HG03039 (cell line): ENCODE measurements around the gene SDR42E1.
"Not testable (repeated sequence)": the region's sequence is repeated elsewhere in the genome, so short reads cannot be mapped to it uniquely, and the experiment has no call there.

Experiments
- ATAC-seq: cut with Tn5 transposase; IDR thresholded peaks from one replicate; pipeline ENCODE4 v1.9.1; 2021; ENCODE audit warnings: mild to moderate bottlenecking, moderate library complexity; ENCODE audit not compliant: unreplicated experiment

SDR42E1 gene

DNA sequence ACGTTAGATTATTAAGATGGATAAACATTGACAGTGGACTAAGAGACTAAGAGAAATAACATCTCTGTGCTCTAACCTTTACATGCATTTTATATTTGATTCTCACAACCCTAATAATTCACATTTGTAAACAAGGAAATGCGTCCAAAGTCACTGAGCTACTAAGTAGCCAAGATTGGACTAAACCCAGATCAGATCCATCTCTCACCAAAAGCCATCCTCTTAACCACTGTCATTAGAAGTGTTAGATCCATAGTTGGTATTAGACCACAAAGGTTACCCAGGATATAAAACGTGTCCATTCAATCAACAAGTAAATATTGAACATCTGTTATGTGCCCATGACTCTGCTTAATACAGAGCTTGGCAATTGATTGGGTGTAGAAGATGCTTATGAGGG lies 29.0 kb upstream of the SDR42E1 start:
- no peak for ATAC-seq

DNA sequence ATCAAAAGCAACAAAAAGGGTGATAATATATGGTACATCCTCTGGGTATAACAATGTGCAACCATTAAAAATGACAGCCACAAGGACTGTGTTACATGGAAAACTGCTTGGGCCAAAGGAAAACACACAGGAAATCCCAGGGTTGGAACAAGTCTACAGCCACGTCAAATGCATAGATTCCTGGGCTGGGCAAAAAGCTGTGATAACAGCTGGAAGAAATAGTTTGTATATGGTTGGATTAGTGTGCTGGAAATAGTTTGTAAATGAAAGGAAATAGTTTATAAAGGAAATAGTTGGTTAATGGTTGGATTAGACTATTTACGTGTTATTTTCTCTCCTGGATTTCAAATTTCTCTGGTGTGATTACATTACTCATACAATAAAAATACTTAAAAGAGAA lies 26.4 kb upstream of the SDR42E1 start:
- ATAC-seq = no peak

DNA sequence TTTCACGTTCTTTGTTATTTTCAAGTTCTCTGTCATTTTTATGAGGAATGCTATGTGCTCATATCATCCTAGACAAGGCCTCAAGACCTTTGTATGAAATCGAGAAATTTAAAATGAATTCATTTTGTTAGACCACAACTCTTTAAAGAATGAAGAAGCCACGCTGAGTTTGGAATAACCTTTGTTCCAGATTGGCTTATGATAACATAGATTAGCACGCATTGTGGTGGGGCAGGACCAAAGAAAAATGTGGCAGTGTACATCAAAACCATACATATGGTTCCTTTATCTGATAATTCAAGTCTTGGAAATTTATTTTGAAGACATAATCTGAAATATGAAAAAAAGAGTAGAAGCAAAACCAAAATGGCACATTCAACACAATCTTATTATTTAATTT lies 26.0 kb upstream of the SDR42E1 start:
- ATAC-seq = no peak

DNA sequence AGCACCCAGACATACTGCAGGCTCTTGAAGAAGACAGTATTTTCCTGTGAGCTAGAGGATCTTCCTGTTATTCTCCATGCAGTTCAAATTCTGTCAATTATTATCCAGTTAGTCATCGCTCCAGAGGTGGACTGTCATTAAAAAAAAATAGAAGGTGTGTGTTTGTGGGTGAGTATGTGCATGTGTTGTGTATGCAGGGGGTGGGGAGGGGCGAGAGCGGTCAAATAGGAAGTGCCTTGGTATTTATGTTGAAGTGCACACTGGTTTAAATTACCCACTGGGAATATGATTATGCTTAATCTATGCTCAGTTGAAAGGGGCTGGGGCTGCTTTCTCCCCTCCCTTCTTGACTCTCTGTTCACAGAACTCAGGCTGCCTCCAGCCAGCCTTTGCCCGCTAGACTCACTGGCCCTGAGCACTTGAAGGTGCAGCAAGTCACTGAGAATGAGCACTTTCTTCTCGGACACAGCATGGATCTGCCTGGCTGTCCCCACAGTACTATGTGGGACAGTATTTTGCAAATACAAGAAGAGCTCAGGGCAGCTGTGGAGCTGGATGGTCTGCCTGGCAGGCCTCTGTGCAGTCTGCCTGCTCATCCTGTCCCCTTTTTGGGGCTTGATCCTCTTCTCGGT lies 23.8 kb upstream of the SDR42E1 start, which contains the start of gene HSD17B2:
Gene HSD17B2 (plus strand): TSS at position 273 of the 632 bp plus-strand sequence. CDS start 172 bp downstream, at position 445.
- no peak for ATAC-seq

DNA sequence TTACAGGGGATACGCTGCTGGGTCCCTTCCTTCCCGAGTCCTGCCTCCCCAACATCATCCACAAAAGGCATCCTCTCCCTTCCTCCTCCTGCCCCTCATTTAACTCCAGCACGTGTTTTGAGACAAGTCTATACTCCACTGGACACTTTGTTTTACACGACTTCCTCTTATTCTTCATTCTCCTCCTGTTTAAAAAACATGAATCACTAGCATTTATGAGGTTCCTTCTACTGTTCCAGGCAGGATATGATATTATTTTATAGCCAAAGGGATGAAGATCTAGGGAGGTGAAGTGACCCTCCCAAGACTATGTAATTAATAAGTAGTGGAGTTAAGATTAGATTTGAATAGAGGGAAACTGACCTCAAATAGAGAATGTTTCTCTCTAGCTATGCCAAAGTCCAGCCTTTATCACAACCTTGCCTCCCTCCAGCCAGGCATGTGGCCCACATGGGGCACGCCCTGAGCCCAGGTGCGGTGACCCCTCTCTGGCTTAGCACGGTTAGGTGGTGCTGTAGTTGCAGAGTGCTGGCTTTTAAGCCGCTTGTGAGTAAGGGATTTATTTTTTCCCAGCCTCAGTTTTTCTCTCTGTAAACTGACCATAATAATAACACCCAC lies 22.5 kb upstream of the SDR42E1 start:
- ATAC-seq = no peak

DNA sequence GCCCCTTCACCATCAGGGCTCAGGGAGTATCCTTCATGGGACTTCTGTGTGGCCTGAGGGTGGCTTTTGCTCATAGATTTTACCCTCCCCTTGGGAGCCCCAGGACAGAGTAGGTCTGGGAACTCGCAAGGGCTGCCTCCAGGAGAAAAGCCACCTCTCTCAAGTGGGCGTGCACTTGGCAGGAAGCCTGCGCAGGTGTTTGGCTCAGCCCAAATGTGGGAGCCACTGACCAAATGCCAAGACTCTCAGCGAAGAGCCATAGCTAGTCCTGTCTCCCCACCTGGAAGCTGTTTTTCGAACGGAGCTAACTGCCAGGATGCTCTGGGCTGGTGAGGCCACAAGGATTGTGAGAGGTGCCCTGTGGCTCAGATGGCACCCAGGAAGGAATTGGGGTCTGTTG lies 21.7 kb upstream of the SDR42E1 start:
- ATAC-seq = no peak

DNA sequence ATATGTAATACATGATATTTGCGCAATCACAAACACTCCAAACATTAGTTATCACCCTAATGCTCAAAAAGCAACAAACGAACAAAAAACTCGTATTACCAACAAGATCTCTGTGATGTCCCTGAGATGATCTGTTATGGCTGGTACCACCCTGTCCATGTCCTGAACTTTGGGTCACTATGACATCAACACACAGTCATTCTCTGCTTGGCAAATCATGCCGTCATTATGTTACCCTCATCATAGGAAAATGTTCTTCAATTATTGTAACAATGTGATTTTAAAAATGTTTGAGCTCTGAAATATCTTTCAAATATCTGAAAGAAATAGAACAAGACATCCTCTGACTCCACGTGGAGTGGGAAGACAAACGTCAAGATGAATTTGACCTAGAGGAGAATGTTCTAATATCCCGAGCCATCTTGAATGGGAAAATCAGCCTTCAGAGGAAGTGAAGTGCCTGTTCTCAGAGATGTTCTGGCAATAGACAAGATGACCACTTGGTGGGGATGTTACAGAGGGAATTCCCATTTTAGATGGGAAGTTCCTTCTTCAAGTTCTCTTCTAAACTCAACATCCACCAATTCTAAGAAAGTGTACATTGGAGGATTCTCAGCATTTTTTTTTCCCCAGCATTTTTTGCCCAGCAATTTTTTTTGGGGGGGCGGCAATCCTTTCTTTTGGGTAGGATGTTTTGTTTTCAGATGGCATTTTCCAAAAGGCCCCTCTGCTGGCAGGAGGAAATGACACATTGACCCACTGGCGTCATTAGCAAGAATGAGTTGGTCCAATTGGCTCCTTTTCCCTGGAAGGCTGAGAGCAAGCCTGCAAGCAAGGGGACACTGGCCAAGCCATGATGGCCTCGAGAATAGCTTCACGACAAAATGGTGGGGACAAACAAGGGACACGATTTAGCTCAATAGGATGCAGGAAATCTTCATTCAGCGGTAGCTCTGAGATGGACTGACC lies 20.1 kb upstream of the SDR42E1 start:
- no peak for ATAC-seq

DNA sequence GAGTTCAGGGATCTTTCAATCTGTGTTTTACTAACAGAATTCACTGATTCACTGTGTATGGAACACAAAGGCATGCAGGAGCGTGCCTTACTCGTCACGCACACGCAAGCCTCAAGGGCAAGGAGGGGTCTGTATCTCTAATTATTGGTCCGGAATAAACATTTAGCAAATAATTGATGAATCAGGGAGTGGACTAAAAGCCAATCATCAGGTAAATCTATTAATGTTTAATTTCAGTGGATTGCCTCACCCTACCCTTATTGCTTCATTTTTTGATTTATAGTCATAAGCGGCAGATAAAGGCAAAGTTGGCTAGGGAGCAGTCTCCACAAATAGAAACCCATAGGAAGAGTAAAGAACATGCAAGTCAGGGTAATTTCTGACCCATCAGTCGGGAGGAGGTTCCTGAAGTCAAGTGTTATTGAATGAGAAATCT lies 16.4 kb upstream of the SDR42E1 start:
- ATAC-seq = no peak

DNA sequence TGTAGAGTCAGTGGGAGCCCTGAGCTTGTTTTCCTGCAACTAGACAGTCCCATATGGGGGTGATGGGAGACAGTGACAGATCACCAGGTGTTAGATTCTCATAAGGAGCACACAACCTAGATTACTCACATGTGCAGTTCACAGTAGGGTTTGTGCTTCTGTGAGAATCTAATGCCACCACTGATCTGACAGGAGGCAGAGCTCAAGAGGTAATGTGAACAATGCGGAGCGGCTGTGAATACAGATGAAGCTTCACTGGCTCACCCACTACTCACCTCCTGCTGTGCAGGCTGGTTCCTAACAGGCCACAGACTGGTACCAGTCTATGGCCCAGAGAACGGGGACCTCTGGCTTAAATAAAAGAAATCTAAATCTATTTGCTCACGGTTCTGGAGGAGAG lies 13.6 kb upstream of the SDR42E1 start:
- no peak for ATAC-seq

DNA sequence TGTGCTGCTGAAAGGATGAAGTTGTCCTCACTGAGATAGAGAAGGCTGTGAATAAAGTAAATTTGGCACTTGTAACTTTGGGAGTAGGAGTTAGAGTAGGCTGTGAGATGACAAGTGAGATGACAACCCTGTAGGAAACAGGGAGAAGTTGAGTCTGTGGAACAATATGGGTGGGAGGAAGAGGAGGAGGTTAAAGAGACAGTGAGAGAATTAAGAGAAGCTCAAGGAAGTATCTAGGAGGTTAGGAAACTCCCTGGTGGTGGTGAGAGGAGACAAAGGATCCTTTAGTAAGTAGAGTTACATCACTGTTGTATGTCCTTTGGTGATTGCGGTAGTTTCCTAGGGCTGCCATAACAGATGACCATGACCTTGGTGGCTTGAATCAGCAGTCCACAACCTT lies 13.0 kb upstream of the SDR42E1 start:
- no peak for ATAC-seq

DNA sequence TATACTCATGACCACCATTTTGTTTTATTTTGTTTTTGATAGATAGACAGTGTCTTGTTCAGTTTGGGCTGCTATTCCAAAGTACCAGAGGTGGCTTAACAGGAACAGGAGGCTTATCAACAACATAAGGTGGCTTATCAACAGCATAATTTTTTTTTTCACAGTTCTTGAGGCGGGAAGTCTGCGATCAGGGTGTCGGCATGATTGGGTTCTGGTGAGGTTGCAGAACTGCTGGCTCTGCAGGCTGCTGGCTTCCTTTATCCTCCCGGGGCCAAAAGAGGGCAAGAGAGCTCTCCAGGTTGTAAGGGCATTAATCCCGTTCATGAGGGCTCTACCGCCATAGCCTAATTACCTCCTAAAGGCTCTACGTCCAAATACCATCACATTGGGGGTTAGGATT lies 11.9 kb upstream of the SDR42E1 start:
- no peak for ATAC-seq

DNA sequence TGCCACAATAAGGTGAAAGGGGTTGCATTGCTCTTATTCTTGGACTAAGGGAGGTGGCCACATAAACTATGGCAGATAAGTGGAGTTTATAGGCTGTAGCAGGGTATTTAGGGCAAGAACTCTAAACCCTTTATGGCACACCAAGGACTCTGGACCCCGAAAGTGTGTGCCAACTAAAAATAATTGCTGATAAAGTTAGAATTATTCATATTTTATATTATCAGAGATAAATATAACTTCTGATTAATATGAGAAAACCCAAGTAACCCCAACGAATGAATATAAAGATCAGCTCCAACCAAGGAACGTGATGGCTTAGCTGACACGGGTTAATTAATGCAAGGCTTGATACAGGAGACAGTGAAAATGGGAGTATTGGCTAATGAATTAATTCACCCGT lies 8.8 kb upstream of the SDR42E1 start:
- ATAC-seq = no peak

DNA sequence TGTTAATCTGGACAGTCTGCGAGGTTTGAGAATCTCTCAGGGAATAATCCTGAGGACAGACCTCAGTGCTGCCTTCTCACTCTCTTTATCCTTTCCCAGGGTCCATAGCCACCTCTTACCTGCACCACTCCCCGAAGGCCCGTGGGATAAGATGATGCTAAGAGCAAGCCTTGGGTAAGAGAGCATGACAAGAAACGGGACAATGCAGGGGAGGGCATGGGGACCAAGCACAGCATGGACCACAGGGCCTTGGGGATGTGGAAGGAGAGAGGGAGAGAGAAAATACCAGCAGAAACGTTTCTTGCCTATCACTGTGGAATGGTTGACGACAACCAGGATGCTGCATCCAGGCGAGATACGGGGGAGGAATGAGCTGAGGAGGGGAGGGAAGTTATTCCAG lies 8.3 kb upstream of the SDR42E1 start:
- no peak for ATAC-seq

DNA sequence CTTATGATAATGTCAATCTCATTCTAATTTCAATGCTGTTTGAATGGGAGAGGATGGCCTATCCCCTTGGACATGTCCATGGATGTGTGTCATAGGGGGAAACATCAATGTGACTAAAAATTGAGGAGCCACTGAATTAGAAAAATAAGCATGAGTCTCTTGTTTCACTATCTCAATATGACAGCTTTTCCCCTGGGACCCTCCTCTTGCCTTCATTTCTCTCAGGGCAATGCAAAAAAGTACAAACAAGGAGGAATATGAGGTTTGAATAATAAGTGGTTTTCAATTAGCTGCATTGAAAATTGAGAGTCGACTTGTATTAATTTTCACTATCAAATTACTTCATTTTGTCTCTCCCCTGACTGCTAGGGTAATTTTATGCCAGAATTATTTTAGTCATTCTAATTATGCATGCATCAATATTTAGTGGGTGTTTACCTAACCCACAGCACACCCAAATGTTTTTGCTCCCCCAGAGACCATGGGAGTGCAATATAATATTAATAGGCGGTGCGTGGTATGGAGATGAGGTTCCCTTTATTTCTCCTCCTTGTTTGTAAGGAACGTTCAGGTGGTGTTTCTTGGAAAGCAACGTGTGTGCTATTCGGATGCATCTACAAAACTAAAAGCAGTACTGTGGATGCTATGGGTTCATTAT lies 6.8 kb upstream of the SDR42E1 start:
- ATAC-seq = no peak

DNA sequence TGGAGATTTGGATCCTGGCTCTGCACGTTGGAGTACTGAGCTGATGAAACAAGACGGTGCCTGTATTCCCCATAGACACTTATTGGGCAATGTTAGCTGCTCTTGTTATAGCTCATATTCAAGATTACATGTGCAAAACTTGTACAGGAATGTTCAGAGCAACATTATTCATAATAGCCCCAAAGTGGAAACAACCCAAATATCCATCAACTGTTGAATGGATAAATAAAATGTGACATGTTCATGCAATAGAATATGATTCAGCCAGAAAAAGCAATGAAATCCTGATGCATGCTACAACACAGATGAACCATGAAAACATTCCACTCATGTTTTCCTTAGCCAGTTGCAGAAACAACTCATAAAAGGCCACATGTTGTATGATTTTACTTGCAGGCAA lies 5.7 kb upstream of the SDR42E1 start:
- no peak for ATAC-seq

DNA sequence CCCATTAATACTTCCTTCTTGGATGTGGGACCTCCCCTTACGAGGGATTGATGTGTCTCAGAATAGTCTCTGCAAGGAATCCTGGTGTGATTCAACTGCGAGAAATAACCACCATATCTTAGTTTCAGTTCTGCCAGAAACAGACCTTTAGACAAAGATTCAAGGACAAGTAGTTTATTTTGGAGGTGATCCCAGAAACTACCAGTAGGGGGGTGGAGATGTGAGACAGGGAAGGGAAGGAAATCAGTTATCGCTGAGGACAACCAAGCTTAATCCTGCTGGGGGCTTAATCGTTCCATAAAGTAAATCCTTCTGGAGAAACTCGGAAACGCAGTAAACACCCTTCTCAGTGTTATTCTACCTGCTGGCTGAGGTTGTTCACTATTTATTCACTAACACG lies 5.0 kb upstream of the SDR42E1 start:
- no peak for ATAC-seq

DNA sequence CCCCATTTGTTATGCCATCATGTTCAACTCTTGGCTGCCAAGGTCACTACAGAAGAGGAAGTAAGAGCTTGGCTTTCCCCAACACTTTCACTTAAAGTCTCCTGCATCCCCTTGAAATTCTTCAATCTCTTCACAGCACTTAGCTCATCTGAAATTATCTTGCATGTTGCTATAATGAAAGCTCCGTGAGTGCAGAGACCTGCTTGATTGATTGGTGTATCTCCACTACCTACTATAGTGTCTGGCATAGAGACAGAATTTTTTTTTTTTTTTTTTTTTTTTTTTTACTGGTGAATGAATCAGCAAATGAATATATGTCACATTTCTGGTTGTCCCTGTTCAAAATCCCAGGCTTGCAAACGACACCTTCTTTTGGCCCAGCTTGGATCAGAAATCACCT lies 1.9 kb upstream of the SDR42E1 start:
- no peak for ATAC-seq

DNA sequence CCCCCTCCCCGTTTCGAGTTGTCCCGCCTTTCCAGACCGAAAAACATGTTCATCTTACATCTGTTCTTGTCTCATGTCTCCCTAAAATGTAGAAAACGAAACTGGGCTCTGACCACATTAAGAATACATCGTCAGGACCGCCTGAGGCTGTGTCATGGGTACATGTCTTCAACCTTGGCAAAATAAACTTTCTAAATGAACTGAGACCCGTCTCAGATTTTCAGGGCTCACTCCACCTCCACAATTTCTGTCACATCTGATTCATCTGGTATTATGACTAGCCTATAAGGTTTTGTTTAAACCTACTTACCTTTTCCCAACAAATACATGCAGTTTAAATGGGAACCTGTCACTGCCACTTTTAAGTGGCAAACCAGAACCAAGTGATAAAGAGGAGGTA lies 621 bp downstream of the SDR42E1 start:
- no peak for ATAC-seq

DNA sequence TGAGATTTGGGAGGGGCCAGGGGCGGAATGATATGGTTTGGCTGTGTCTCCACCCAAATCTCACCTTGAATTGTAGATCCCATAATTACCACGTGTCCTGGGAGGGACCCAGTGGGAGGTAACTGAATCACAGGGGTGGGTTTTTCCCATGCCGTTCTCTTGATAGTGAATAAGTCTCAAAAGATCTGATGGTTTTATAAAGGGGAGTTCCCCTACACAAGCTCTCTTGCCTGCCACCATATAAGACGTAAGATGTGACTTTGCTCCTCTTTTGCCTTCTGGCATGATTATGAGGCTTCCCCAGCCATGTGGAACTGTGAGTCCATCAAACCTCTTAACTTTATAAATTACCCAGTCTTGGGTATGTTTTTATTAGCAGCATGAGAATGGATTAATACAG lies 1.5 kb downstream of the SDR42E1 start:
- ATAC-seq = not testable (repeated sequence)

DNA sequence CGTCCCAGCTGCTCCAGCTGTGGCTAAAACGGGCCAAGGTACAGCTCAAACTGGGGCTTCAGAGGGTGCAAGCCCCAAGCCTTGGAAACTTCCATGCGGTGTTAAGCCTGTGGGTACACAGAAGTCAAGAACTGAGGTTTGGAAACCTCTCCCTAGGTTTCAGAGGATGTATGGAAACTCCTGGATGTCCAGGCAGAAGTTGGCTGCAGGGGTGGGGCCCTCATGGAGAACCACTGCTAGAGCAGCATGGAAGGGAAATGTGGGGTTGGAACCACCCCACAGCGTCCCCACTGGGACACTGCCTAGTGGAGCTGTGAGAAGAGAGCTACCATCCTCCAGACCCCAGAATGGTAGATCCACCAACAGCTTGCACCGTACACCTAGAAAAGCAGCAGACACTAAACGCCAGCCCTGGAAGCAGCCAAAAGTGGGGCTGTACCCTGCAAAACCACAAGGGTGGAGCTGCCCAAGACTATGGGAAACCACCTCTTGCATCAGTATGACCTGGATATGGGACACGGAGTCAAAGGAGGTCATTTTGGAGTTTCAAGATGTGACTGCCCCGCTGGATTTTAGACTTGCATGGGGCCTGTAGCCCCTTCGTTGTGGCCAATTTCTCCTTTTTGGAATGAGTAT lies 2.2 kb downstream of the SDR42E1 start:
- no peak for ATAC-seq

DNA sequence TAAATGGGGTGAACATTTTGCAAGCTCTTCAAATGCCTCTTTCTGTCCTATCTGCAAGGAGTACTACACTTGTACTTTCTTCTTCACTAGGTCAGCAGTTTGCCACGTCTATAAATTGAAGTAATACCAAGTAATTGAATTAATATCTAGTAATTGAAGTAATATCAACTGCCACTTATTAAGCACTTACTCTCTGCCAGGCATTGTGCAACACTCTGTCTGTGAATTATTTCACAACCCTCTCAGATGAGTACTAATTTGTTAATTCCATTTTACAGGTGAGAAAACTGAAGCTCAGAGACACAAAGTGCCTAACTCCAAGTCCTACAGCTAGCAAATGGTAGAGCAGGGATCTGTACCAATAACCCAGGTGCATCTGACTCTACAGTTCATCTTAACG lies 4.1 kb downstream of the SDR42E1 start:
- ATAC-seq = no peak
